Measurements from ENCODE around the gene TIGD6. TPM values are rescaled to one million over a fixed set of nuclear protein-coding genes. Genes with fewer than 3 reads are reported as not detected.

TIGD6 gene
- total RNA-seq, 1 donor from 2014 or later, result 5.8 TPM

DNA sequence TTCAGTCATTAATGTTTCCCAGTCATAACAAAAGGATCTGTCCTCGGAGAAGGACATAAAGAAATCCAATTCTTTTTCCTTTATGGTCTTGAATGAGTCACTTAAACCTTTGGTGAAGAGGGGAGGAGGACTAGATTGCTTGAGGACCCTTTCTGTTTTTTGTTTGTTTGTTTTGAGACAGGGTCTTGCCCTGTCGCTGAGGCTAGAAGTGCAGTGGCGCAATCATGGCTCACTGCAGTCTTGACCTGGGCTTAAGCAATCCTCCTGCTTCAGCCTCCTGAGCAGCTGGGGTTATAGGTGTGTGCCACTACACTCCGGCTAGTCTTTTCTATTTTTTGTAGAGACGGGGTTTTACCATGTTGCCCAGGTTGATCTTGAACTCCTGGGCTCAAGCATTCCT, 12.3 kb downstream of the TIGD6 start:
- H3K27me3 ChIP-seq (ENCODE audit: control insufficient read depth, insufficient read depth, low read length), result no peaks in the 10 kb centered on the region
- H3K36me3 ChIP-seq (ENCODE audit: control insufficient read depth, insufficient read depth, low read length), result no peaks in the 10 kb centered on the region
- no peak for TF ChIP-seq CTCF (IDR thresholded peaks at IDR 0.05; ENCODE audit: insufficient read depth, low read length, severe bottlenecking)
- FAIRE-seq (no peak), DNase-seq (ENCODE audit: low read depth) (no peak)
- no peak overlapping the region for H3K4me3 ChIP-seq (ENCODE audit: low read depth, low read length)

GRCh38 chr5:149982505-149982904, 17.9 kb downstream of the TIGD6 start:
- H3K36me3 ChIP-seq (ENCODE audit: control insufficient read depth, insufficient read depth, low read length), result peaks cover 1% of the 10 kb centered on the region
- DNase-seq (ENCODE audit: low read depth) (no peak), FAIRE-seq (no peak)
- H3K27me3 ChIP-seq (ENCODE audit: control insufficient read depth, insufficient read depth, low read length), result no peaks in the 10 kb centered on the region
- no peak for TF ChIP-seq CTCF (IDR thresholded peaks at IDR 0.05; ENCODE audit: insufficient read depth, low read length, severe bottlenecking)
- H3K4me3 ChIP-seq (ENCODE audit: low read depth, low read length), result no peak overlapping the region

- no peak overlapping the region for H3K4me3 ChIP-seq (ENCODE audit: low read depth, low read length)
- H3K27me3 ChIP-seq (ENCODE audit: control insufficient read depth, insufficient read depth, low read length), result no peaks in the 10 kb centered on the region
- no peak for FAIRE-seq
- TF ChIP-seq CTCF (IDR thresholded peaks at IDR 0.05; ENCODE audit: insufficient read depth, low read length, severe bottlenecking), result no peak
- H3K36me3 ChIP-seq (ENCODE audit: control insufficient read depth, insufficient read depth, low read length), result peaks cover 1% of the 10 kb centered on the region
- no peak for DNase-seq (ENCODE audit: low read depth)
Observed at GRCh38 chr5:149981206-149981605, 19.2 kb downstream of the TIGD6 start.

DNA sequence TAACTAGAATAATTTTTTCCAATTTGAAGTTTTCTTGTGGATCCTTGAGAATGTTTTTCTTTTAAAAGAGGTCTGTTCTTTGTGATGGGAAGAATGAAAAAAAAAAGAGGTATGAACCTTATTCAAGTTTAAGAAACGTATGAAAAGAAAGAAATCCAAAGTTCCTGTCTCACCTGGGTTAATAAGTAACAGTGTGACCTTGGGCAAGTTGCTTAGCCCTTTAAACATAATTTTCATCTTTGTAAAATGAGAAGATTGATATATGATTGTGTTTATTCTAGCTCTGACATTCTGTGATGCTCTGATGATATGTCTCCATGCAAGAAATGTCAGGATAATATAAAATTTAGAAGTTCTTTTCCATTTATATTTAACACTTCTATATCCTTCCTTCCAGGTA, 20.6 kb downstream of the TIGD6 start:
- FAIRE-seq, result no peak
- Histone ChIP-seq H3K27me3 (ENCODE audit: control insufficient read depth, insufficient read depth, low read length) (no peaks in the 10 kb centered on the region), H3K4me3 (ENCODE audit: low read depth, low read length) (no peak overlapping the region), H3K36me3 (ENCODE audit: control insufficient read depth, insufficient read depth, low read length) (peaks cover 1% of the 10 kb centered on the region)
- no peak for TF ChIP-seq CTCF (IDR thresholded peaks at IDR 0.05; ENCODE audit: insufficient read depth, low read length, severe bottlenecking)
- DNase-seq (ENCODE audit: low read depth), result no peak

- FAIRE-seq (no peak), DNase-seq (ENCODE audit: low read depth) (no peak)
- TF ChIP-seq CTCF (IDR thresholded peaks at IDR 0.05; ENCODE audit: insufficient read depth, low read length, severe bottlenecking), result no peak
- no peaks in the 10 kb centered on the region for H3K27me3 ChIP-seq (ENCODE audit: control insufficient read depth, insufficient read depth, low read length)
- peaks cover 1% of the 10 kb centered on the region for H3K36me3 ChIP-seq (ENCODE audit: control insufficient read depth, insufficient read depth, low read length)
- no peak overlapping the region for H3K4me3 ChIP-seq (ENCODE audit: low read depth, low read length)
Observed at GRCh38 chr5:149975409-149975808, 25.0 kb downstream of the TIGD6 start.

- FAIRE-seq (no peak), DNase-seq (ENCODE audit: low read depth) (no peak)
- Histone ChIP-seq H3K4me3 (ENCODE audit: low read depth, low read length) (no peak overlapping the region), H3K36me3 (ENCODE audit: control insufficient read depth, insufficient read depth, low read length) (no peaks in the 10 kb centered on the region), H3K27me3 (ENCODE audit: control insufficient read depth, insufficient read depth, low read length) (no peaks in the 10 kb centered on the region)
- TF ChIP-seq CTCF (IDR thresholded peaks at IDR 0.05; ENCODE audit: insufficient read depth, low read length, severe bottlenecking), result no peak
Observed at GRCh38 chr5:149969181-149969930, 31.1 kb downstream of the TIGD6 start.

Measured in bronchial epithelial cell (primary cell).